LNCaP clone FGC (cell line): Measurements from ENCODE around the gene DIPK1A.

Experiments used
- DNase-seq: peaks from one replicate; pipeline ENCODE4 v3.0.0-alpha.2; 2011; ENCODE audit warnings: low read depth
- H3K4me3 ChIP-seq: 2 replicates; pipeline ENCODE4 v1.5.1; 2011; ENCODE audit warnings: mild to moderate bottlenecking, low read depth, low read length, control low read depth
- TF ChIP-seq, protein P1 (sequence below): IDR thresholded peaks from 2 replicates; pipeline ENCODE4 v1.5.1; 2012; ENCODE audit warnings: mild to moderate bottlenecking; ENCODE audit not compliant: control insufficient read depth, insufficient read depth; ENCODE audit errors: extremely low read depth

The DIPK1A gene

GRCh38 chr1:93000751-93001175 lies 39.5 kb upstream of the DIPK1A start:
- H3K4me3 ChIP-seq = no peak overlapping the region
- DNase-seq = peak; percentile 18
- TF ChIP-seq, protein P1, sequence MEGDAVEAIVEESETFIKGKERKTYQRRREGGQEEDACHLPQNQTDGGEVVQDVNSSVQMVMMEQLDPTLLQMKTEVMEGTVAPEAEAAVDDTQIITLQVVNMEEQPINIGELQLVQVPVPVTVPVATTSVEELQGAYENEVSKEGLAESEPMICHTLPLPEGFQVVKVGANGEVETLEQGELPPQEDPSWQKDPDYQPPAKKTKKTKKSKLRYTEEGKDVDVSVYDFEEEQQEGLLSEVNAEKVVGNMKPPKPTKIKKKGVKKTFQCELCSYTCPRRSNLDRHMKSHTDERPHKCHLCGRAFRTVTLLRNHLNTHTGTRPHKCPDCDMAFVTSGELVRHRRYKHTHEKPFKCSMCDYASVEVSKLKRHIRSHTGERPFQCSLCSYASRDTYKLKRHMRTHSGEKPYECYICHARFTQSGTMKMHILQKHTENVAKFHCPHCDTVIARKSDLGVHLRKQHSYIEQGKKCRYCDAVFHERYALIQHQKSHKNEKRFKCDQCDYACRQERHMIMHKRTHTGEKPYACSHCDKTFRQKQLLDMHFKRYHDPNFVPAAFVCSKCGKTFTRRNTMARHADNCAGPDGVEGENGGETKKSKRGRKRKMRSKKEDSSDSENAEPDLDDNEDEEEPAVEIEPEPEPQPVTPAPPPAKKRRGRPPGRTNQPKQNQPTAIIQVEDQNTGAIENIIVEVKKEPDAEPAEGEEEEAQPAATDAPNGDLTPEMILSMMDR = no peak

DNA sequence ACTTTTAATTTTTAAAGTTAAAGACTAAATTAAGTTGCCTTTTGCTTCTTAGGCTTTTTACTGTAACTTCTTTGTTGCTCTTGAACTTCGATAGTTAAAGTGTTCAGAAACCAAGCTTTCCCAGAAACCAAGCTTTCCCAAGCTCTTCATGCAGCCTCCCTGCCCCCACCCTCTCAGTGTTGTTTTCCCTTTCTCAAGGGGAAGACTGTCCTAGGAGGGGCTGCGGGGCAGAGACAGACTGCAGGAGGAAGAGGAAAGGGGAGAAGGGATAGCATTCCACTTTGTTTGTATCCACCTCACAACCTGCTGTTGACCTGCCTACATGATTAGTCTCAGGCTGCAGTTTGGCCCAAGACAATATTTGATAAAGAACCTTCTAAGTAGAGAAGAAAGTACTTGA lies 39.0 kb upstream of the DIPK1A start:
- no peak overlapping the region for H3K4me3 ChIP-seq
- no peak for DNase-seq
- TF ChIP-seq, protein P1 = no peak

GRCh38 chr1:92998821-92999220 lies 37.6 kb upstream of the DIPK1A start:
- no peak overlapping the region for H3K4me3 ChIP-seq
- TF ChIP-seq, protein P1 = no peak
- DNase-seq = no peak

GRCh38 chr1:92995441-92996430 lies 34.5 kb upstream of the DIPK1A start:
- TF ChIP-seq, protein P1 = no peak
- no peak overlapping the region for H3K4me3 ChIP-seq
- DNase-seq = no peak

GRCh38 chr1:92994105-92994712 lies 32.9 kb upstream of the DIPK1A start:
- DNase-seq = peak; percentile 44
- no peak overlapping the region for H3K4me3 ChIP-seq
- TF ChIP-seq, protein P1 = peak; percentile 88

GRCh38 chr1:92993581-92993980 lies 32.3 kb upstream of the DIPK1A start:
- DNase-seq = no peak
- H3K4me3 ChIP-seq = no peak overlapping the region
- TF ChIP-seq, protein P1 = no peak
